ENCODE results near the gene NENF.

The NENF gene

DNA sequence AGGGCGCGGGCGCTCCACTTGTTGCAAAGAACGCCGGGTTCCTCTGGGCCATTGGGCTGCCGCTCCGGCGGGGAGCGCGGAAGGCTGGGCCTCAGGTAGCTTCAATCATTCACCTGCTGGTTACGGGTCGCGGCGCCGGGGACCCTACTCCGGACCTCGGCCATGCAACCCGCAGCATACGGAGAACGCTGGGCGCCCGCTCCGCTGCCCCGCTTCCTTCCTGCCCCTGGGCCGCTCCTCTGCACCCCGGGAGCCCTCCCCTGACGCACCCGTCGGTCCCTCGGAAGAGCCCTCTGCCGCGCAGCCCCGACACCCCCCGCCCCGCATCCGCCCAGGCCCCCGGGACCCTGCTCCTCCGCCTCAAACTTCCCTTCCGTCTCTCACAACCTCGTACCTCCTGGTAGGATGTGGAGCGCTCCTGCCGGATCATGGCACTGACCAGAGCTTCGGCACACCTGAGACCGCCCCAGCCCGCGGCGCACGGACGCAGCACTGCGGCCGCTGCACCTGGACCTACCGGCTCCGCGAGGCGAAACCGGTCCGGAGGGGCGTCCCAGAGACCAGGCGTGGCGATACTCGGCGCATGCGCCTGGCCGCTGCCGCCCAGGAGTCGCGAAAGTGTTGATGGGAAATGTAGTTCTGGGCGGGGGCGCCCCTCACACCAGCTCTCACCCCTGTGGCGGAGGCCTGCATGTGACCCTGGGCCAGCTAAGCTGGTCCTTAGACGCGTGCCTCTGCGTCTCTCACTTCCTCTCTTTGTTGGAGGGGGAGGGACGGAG, 18.2 kb upstream of the NENF start, which contains the start of gene PACC1:
Gene PACC1 (minus strand): TSS at position 559 of the 779 bp plus-strand sequence. CDS start 129 bp downstream, at position 430.
- Histone ChIP-seq H3K27me3 (ENCODE audit: low read depth) (no peaks in the 10 kb centered on the region), H3K36me3 (replicated peaks) (peaks cover 20% of the 10 kb centered on the region), H3K4me1 (peaks cover 13% of the 10 kb centered on the region), H3K4me3 (peak within 1 kb of the TSS; percentile 83), H3K9me3 (no peaks in the 10 kb centered on the region)
- DNase-seq (ENCODE audit: low spot score in 2 of 2): peak; percentile 90 to 95
- in situ Hi-C loops (cut with MboI; ENCODE audit: low sequenced_read_pairs): no loop called here

- Histone ChIP-seq H3K27me3 (ENCODE audit: low read depth) (no peaks in the 10 kb centered on the region), H3K36me3 (replicated peaks) (peaks cover 12% of the 10 kb centered on the region), H3K4me3 (peak overlapping the region; percentile 83), H3K4me1 (peaks cover 13% of the 10 kb centered on the region), H3K9me3 (no peaks in the 10 kb centered on the region)
- in situ Hi-C loops (cut with MboI; ENCODE audit: low sequenced_read_pairs): no loop called here
- no peak for DNase-seq (ENCODE audit: low spot score in 2 of 2)
Observed at GRCh38 chr1:212415107-212415841, 17.4 kb upstream of the NENF start.

DNA sequence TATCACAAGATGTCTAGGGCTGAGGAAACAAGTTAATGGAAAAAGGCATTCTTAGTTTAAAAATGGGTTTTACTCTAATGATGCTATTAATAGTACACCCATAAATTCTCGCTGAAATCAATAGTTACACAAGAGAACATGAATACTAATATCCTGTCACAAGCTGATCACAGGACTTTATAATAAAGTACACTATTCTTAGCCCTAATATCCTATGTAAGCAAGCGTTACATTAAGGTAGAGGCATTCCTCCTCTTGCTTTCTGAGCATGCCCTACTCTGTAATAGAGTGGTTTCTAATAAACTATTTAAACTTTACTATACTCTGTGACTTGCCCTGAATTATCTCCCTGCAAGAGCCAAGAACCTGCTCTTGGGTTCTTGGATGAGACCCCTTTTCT, 11.6 kb upstream of the NENF start:
- in situ Hi-C loops (cut with MboI; ENCODE audit: low sequenced_read_pairs): no loop called here
- Histone ChIP-seq H3K4me3 (no peak overlapping the region), H3K27me3 (ENCODE audit: low read depth) (no peaks in the 10 kb centered on the region), H3K4me1 (no peaks in the 10 kb centered on the region), H3K9me3 (no peaks in the 10 kb centered on the region), H3K36me3 (replicated peaks) (no peaks in the 10 kb centered on the region)
- DNase-seq (ENCODE audit: low spot score in 2 of 2): no peak

GRCh38 chr1:212423879-212424278, 8.8 kb upstream of the NENF start:
- Histone ChIP-seq H3K9me3 (no peaks in the 10 kb centered on the region), H3K27me3 (ENCODE audit: low read depth) (no peaks in the 10 kb centered on the region), H3K4me3 (no peak overlapping the region), H3K4me1 (no peaks in the 10 kb centered on the region), H3K36me3 (replicated peaks) (no peaks in the 10 kb centered on the region)
- in situ Hi-C loops (cut with MboI; ENCODE audit: low sequenced_read_pairs): no loop called here
- DNase-seq (ENCODE audit: low spot score in 2 of 2): no peak

DNA sequence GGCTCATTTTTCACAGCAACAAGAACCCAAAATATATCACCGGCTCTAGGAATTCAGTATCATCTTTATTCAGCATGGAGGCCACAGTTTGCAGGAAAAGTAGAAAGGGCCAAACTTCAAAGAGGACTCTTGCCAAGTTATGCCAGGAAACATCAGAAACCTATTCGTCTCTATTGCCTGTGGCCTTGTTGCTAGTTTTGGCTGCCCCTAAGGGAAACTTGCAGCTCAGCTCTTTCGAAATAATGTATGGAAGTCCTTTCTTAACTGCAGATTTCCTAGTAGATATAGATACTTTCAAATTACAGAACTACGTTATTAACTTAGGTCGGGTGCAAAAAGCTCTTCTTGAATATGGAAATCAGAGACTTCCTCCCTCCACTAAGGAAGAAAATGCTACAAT, 4.2 kb upstream of the NENF start:
- H3K27me3 ChIP-seq (ENCODE audit: low read depth): no peaks in the 10 kb centered on the region
- DNase-seq (ENCODE audit: low spot score in 2 of 2): no peak
- no peaks in the 10 kb centered on the region for H3K9me3 ChIP-seq
- H3K4me1 ChIP-seq: peaks cover 19% of the 10 kb centered on the region
- no peak overlapping the region for H3K4me3 ChIP-seq
- in situ Hi-C loops (cut with MboI; ENCODE audit: low sequenced_read_pairs): no loop called here
- H3K36me3 ChIP-seq (replicated peaks): no peaks in the 10 kb centered on the region

GRCh38 chr1:212430416-212430815, 2.3 kb upstream of the NENF start:
- H3K4me3 ChIP-seq: no peak overlapping the region
- in situ Hi-C loops (cut with MboI; ENCODE audit: low sequenced_read_pairs): no loop called here
- DNase-seq (ENCODE audit: low spot score in 2 of 2): no peak
- peaks cover 26% of the 10 kb centered on the region for H3K4me1 ChIP-seq
- no peaks in the 10 kb centered on the region for H3K36me3 ChIP-seq (replicated peaks)
- H3K9me3 ChIP-seq: no peaks in the 10 kb centered on the region
- no peaks in the 10 kb centered on the region for H3K27me3 ChIP-seq (ENCODE audit: low read depth)

GRCh38 chr1:212430955-212431394, 1.7 kb upstream of the NENF start:
- in situ Hi-C loops (cut with MboI; ENCODE audit: low sequenced_read_pairs): no loop called here
- no peak for DNase-seq (ENCODE audit: low spot score in 2 of 2)
- H3K36me3 ChIP-seq (replicated peaks): no peaks in the 10 kb centered on the region

DNA sequence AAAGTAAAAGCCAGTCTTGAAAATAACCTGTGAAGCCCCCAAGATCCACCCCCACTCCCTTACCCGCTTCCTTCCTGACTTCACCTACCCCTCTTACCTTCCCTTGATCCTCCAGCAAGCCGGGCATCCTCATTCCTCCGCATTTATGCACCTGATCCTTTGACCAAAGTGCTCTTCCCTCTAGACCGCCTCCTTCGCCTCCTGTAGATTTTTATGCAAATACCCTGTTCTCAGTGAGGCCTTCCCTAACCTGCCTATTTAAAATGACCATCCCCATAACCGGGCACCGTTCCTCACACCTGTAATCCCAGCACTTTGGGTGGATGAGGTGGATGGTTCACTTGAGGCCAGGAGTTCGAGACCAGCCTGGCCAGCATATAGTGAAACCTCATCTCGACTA, 1.1 kb upstream of the NENF start:
- DNase-seq (ENCODE audit: low spot score in 2 of 2): no peak
- in situ Hi-C loops (cut with MboI; ENCODE audit: low sequenced_read_pairs): no loop called here

More at GRCh38 chr1:212430955-212431394, 1.7 kb upstream of the NENF start:
- no peaks in the 10 kb centered on the region for H3K9me3 ChIP-seq
- H3K27me3 ChIP-seq (ENCODE audit: low read depth): no peaks in the 10 kb centered on the region
- peaks cover 26% of the 10 kb centered on the region for H3K4me1 ChIP-seq
- H3K4me3 ChIP-seq: no peak overlapping the region

DNA sequence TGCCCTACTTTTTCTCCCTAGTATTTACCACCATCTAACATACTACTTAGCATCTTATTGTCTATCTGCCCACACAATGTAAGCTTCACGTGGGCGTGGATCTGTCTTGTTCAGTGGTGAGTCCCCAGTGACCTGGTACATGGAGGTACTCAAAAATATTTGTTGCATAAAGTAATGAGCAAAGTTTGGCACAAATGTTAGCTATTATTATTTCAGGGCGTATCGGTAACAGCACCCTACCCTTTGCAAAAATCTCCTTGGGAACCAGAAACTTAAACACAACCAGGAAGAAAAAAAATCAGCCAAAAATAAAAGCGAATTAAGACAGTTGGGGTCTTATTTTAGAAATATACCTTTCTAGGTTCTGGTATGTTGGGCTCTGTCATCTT, 454 bp upstream of the NENF start:
- in situ Hi-C loops (cut with MboI; ENCODE audit: low sequenced_read_pairs): no loop called here
- H3K9me3 ChIP-seq: no peaks in the 10 kb centered on the region
- no peaks in the 10 kb centered on the region for H3K27me3 ChIP-seq (ENCODE audit: low read depth)
- H3K36me3 ChIP-seq (replicated peaks): no peaks in the 10 kb centered on the region
- no peak for DNase-seq (ENCODE audit: low spot score in 2 of 2)
- H3K4me1 ChIP-seq: peaks cover 26% of the 10 kb centered on the region
- H3K4me3 ChIP-seq: peak overlapping the region; percentile 60

More for the DNA sequence above, 1.1 kb upstream of the NENF start:
- Histone ChIP-seq H3K4me1 (peaks cover 26% of the 10 kb centered on the region), H3K36me3 (replicated peaks) (no peaks in the 10 kb centered on the region), H3K9me3 (no peaks in the 10 kb centered on the region), H3K27me3 (ENCODE audit: low read depth) (no peaks in the 10 kb centered on the region), H3K4me3 (no peak overlapping the region)

GRCh38 chr1:212433577-212434462, 1.1 kb downstream of the NENF start:
- H3K27me3 ChIP-seq (ENCODE audit: low read depth): no peaks in the 10 kb centered on the region
- in situ Hi-C loops (cut with MboI; ENCODE audit: low sequenced_read_pairs): no loop called here
- H3K4me1 ChIP-seq: peaks cover 26% of the 10 kb centered on the region
- H3K9me3 ChIP-seq: no peaks in the 10 kb centered on the region
- H3K36me3 ChIP-seq (replicated peaks): no peaks in the 10 kb centered on the region
- no peak for DNase-seq (ENCODE audit: low spot score in 2 of 2)
- H3K4me3 ChIP-seq: peak overlapping the region; percentile 60

DNA sequence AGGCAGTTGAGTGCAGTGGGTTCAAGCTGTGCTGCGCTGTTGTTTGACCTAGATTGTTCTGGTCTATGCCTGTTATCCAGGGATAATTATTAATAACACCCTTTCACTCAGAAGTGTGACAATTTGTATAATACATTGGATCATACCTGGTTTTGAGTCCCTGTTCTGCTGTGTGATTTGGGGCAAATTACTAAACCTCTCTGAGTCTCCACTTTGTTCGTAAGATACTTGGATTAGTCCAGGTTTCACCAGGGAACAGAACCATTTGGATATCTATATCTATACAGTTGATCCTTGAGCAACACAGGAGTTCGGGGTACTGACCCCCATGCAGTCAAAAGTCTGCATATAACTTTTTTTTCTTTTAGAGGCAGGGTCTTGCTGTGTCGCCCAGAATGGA, 2.3 kb downstream of the NENF start:
- in situ Hi-C loops (cut with MboI; ENCODE audit: low sequenced_read_pairs): no loop called here

DNA sequence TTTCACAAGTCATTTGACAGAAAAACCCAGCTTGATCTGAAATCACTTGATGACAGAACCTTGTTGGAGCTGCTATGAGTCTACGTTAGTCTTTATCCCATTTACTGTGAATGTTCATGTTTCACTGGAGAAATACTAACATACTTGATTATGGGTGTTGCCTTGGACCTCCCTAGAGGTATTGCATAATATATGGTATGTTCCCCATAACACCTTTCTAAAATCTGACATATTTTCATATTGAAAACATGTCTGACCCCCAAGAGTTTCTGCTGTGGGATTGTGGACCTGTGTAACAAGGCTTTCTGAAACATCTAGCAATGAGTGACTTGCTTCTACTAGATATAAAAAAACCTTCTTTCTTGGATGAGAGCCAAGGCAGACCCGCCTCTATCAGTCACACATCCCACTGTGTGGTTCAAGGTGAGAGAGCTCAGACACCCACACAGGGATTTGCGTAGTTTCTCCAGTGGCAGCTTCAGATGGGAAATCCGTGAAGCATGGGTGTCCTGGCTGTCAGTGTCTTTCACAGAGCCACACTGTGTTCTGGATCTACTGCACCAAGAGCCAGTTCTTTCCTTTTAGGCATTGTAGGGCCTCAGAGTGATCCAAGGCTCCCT, 4.6 kb downstream of the NENF start:
- Histone ChIP-seq H3K9me3 (no peaks in the 10 kb centered on the region), H3K36me3 (replicated peaks) (no peaks in the 10 kb centered on the region), H3K27me3 (ENCODE audit: low read depth) (no peaks in the 10 kb centered on the region), H3K4me3 (no peak overlapping the region), H3K4me1 (peaks cover 10% of the 10 kb centered on the region)
- in situ Hi-C loops (cut with MboI; ENCODE audit: low sequenced_read_pairs): no loop called here
- no peak for DNase-seq (ENCODE audit: low spot score in 2 of 2)

More for the DNA sequence above, 2.3 kb downstream of the NENF start:
- Histone ChIP-seq H3K4me3 (no peak overlapping the region), H3K4me1 (peaks cover 26% of the 10 kb centered on the region), H3K9me3 (no peaks in the 10 kb centered on the region), H3K36me3 (replicated peaks) (no peaks in the 10 kb centered on the region), H3K27me3 (ENCODE audit: low read depth) (no peaks in the 10 kb centered on the region)
- DNase-seq (ENCODE audit: low spot score in 2 of 2): no peak

DNA sequence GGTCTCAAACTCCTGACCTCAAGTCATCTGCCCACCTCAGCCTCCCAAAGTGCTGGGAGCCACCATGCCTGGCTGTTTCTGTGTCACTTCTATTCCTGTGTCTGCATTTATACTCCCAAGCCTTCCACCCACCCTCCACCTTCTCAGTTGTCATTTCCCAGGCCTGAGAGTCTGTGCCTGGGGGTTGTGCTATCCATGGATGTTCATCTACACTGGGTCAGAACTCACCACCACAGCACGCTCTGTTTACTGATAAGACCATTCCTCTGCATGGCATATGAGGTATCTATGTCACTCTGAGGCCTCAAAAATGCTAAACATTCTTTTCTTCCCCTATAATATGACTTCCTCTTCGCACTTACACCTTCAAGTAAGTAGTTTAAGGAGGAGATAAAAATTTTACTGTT, 6.1 kb downstream of the NENF start:
- Histone ChIP-seq H3K4me3 (no peak overlapping the region), H3K36me3 (replicated peaks) (no peaks in the 10 kb centered on the region), H3K27me3 (ENCODE audit: low read depth) (no peaks in the 10 kb centered on the region), H3K4me1 (peaks cover 5% of the 10 kb centered on the region; the same call in 1 of the 2 replicates), H3K9me3 (no peaks in the 10 kb centered on the region)
- DNase-seq (ENCODE audit: low spot score in 2 of 2): no peak
- in situ Hi-C loops (cut with MboI; ENCODE audit: low sequenced_read_pairs): no loop called here

All from HAP-1 (cell line).